H1 (cell line): ENCODE measurements around the gene PTPRD. TPM values are rescaled to one million over a fixed set of nuclear protein-coding genes. Genes with fewer than 3 reads are reported as not detected.

ENCODE experiments used
- CTCF ChIA-PET: fragments of 300-600 bp; sonication (Branson Sonifier 250); formaldehyde crosslinking; loops from one replicate; lab custom pipeline; 2021; ENCODE audit not compliant: partially characterized antibody; lab: Charles Lee
- POLR2A ChIA-PET: fragments of 300-600 bp; sonication (Branson Sonifier 250); formaldehyde crosslinking; loops from one replicate; lab custom pipeline; 2021; ENCODE audit warnings: inconsistent platforms; ENCODE audit not compliant: partially characterized antibody; lab: Charles Lee
- DNase-seq, 2 experiments: peaks; one replicate each; pipeline versions ENCODE4 v3.0.0 to v3.0.0-alpha.2; 2010 to 2022; ENCODE audit warnings: low spot score in 2 of 2, low read depth in 1 of 2, mixed read lengths in 1 of 2
- FAIRE-seq: peaks from 2 replicates; lab custom pipeline; 2011; peaks lifted over from hg19 to GRCh38; lab: Jason Lieb, UNC
- H2AFZ ChIP-seq: 2 replicates; pipeline ENCODE4 v1.8.1; 2012; ENCODE audit warnings: low read length, inconsistent platforms
- H2AK5ac ChIP-seq: 2 replicates; pipeline ENCODE4 v1.6.1; 2013; ENCODE audit warnings: low read depth, low read length
- H2BK120ac ChIP-seq: replicated peaks from 2 replicates; pipeline ENCODE3; 2013; ENCODE audit warnings: low read depth, low read length, inconsistent platforms
- H2BK12ac ChIP-seq: 2 replicates; pipeline ENCODE4 v1.6.1; 2013; ENCODE audit warnings: low read depth, low read length
- H2BK15ac ChIP-seq: 2 replicates; pipeline ENCODE4 v1.6.1; 2013; ENCODE audit warnings: low read length
- H2BK20ac ChIP-seq: 2 replicates; pipeline ENCODE4 v1.6.1; 2013; ENCODE audit warnings: low read length
- H2BK5ac ChIP-seq: 2 replicates; pipeline ENCODE4 v1.6.1; 2013; ENCODE audit warnings: low read depth, low read length
- H3K14ac ChIP-seq: 2 replicates; pipeline ENCODE4 v1.6.1; 2013; ENCODE audit warnings: inconsistent platforms; ENCODE audit not compliant: insufficient read length
- H3K18ac ChIP-seq: 2 replicates; pipeline ENCODE4 v1.6.1; 2013; ENCODE audit warnings: low read length; ENCODE audit errors: extremely low read depth
- H3K23ac ChIP-seq: 2 replicates; pipeline ENCODE4 v1.6.1; 2013; ENCODE audit warnings: inconsistent platforms; ENCODE audit not compliant: insufficient read length
- H3K23me2 ChIP-seq: 2 replicates; pipeline ENCODE4 v1.6.1; 2013; ENCODE audit warnings: low read depth, low read length
- H3K27ac ChIP-seq: 2 replicates; pipeline ENCODE4 v1.6.1; 2011; ENCODE audit warnings: low read depth, low read length, inconsistent platforms
- H3K27me3 ChIP-seq, 4 experiments: replicated peaks in 1 of 4; 1 replicate in 1 of 4; 2 replicates in 3 of 4; pipeline versions ENCODE4 v1.6.1 to v1.8.1; 2011 to 2013; ENCODE audit warnings: low read length in 3 of 4, mild to moderate bottlenecking in 3 of 4, inconsistent platforms in 2 of 4, mixed read lengths in 2 of 4, moderate library complexity in 1 of 4; ENCODE audit not compliant: control insufficient read depth in 3 of 4, insufficient read depth in 3 of 4; ENCODE audit errors: extremely low read depth in 1 of 4
- H3K36me3 ChIP-seq, 4 experiments: 2 replicates each; pipeline versions ENCODE4 v1.6.1 to v1.8.1; 2011 to 2013; ENCODE audit warnings: mild to moderate bottlenecking in 4 of 4, low read length in 3 of 4, moderate library complexity in 2 of 4, control low read depth in 1 of 4, inconsistent platforms in 1 of 4; ENCODE audit not compliant: insufficient read depth in 4 of 4, control insufficient read depth in 2 of 4
- H3K4ac ChIP-seq: replicated peaks from 2 replicates; pipeline ENCODE3; 2013; ENCODE audit warnings: low read length, low read depth, mixed read lengths, inconsistent platforms; ENCODE audit not compliant: insufficient read length
- H3K4me1 ChIP-seq, 4 experiments: replicated peaks in 1 of 4; 1 replicate in 1 of 4; 2 replicates in 3 of 4; pipeline versions ENCODE4 v1.6.1 to v1.8.1; 2011 to 2013; ENCODE audit warnings: low read length in 3 of 4, inconsistent platforms in 2 of 4, mixed read lengths in 1 of 4; ENCODE audit not compliant: insufficient read depth in 4 of 4, control insufficient read depth in 3 of 4
- H3K4me2 ChIP-seq, 2 experiments: 2 replicates each; pipeline versions ENCODE4 v1.6.1 to v1.8.1; 2011 to 2013; ENCODE audit warnings: low read depth in 2 of 2, low read length in 2 of 2, control low read depth in 1 of 2, inconsistent platforms in 1 of 2, mild to moderate bottlenecking in 1 of 2; ENCODE audit not compliant: insufficient read depth in 1 of 2
- H3K4me3 ChIP-seq, 4 experiments: fragments of 200-600, 300-600 bp in 1 of 4; sonication (generic), shearing (Covaris generic), sonication (Bioruptor Twin) in 1 of 4; 2 replicates each; pipeline versions ENCODE4 v1.5.1 to v1.8.1; 2011 to 2016; ENCODE audit warnings: low read length in 4 of 4, low read depth in 3 of 4, control low read depth in 2 of 4, inconsistent platforms in 2 of 4, mild to moderate bottlenecking in 2 of 4, mixed read lengths in 1 of 4, moderate library complexity in 1 of 4; ENCODE audit not compliant: insufficient read depth in 2 of 4; ENCODE audit errors: extremely low read depth in 1 of 4
- H3K56ac ChIP-seq: replicated peaks from 2 replicates; pipeline ENCODE3; 2013; ENCODE audit warnings: low read depth, mild to moderate bottlenecking, mixed read lengths, low read length, inconsistent platforms; ENCODE audit not compliant: insufficient read length
- H3K79me1 ChIP-seq: 2 replicates; pipeline ENCODE4 v1.6.1; 2013; ENCODE audit warnings: low read depth, low read length, control low read depth
- H3K79me2 ChIP-seq, 2 experiments: 2 replicates each; pipeline versions ENCODE4 v1.6.1 to v1.8.1; 2012 to 2013; ENCODE audit warnings: low read length in 2 of 2, mild to moderate bottlenecking in 2 of 2, inconsistent platforms in 1 of 2; ENCODE audit not compliant: insufficient read depth in 2 of 2, control insufficient read depth in 1 of 2
- H3K9ac ChIP-seq, 4 experiments: replicated peaks in 1 of 4; 1 replicate in 1 of 4; 2 replicates in 3 of 4; pipeline versions ENCODE4 v1.6.1 to v1.8.1; 2011 to 2013; ENCODE audit warnings: low read depth in 3 of 4, low read length in 3 of 4, control low read depth in 2 of 4, mild to moderate bottlenecking in 2 of 4, moderate library complexity in 2 of 4, inconsistent platforms in 1 of 4; ENCODE audit errors: extremely low read depth in 1 of 4
- H3K9me3 ChIP-seq, 2 experiments: 2 replicates each; pipeline versions ENCODE4 v1.6.1 to v1.8.1; 2012 to 2013; ENCODE audit warnings: mild to moderate bottlenecking in 2 of 2, moderate library complexity in 2 of 2, control low read depth in 1 of 2, inconsistent platforms in 1 of 2, low read depth in 1 of 2, low read length in 1 of 2, mixed read lengths in 1 of 2; ENCODE audit not compliant: insufficient read depth in 2 of 2
- H4K20me1 ChIP-seq, 2 experiments: replicated peaks in 1 of 2; 2 replicates each; pipeline versions ENCODE3 to v1.8.1; 2011 to 2013; ENCODE audit warnings: inconsistent platforms in 2 of 2, low read length in 2 of 2, mild to moderate bottlenecking in 1 of 2; ENCODE audit not compliant: insufficient read depth in 2 of 2, control insufficient read depth in 1 of 2
- H4K5ac ChIP-seq: 2 replicates; pipeline ENCODE4 v1.6.1; 2013; ENCODE audit warnings: low read length, low read depth, mixed read lengths, inconsistent platforms; ENCODE audit not compliant: insufficient read length
- H4K8ac ChIP-seq: 2 replicates; pipeline ENCODE4 v1.8.0; 2013; ENCODE audit warnings: mild to moderate bottlenecking, moderate library complexity, low read length, inconsistent platforms; ENCODE audit not compliant: insufficient read depth; ENCODE audit errors: extremely low read depth
- H4K91ac ChIP-seq: replicated peaks from 2 replicates; pipeline ENCODE3; 2013; ENCODE audit warnings: low read length, mixed read lengths, inconsistent platforms; ENCODE audit not compliant: insufficient read length
- BCL11A ChIP-seq, 2 experiments: IDR thresholded peaks; one replicate each; pipeline ENCODE4 v1.6.1; 2011; ENCODE audit warnings: low read depth in 2 of 2, low read length in 2 of 2, mild to moderate bottlenecking in 2 of 2
- CHD2 ChIP-seq: IDR thresholded peaks from 2 replicates; pipeline ENCODE4 v1.6.1; 2012; ENCODE audit warnings: low read length, improper control_type of control experiment
- EZH2 ChIP-seq: fragments of 200-600 bp; sonication (generic); IDR thresholded peaks from 2 replicates; pipeline ENCODE4 v1.7.1; 2012; ENCODE audit warnings: low read depth, mild to moderate bottlenecking, moderate library complexity, low read length, inconsistent platforms; ENCODE audit not compliant: severe bottlenecking
- GABPA ChIP-seq: IDR thresholded peaks from 2 replicates; pipeline ENCODE4 v1.6.1; 2011; ENCODE audit warnings: mild to moderate bottlenecking, low read length, moderate library complexity, borderline replicate concordance; ENCODE audit not compliant: insufficient read depth
- NRF1 ChIP-seq: IDR thresholded peaks from 2 replicates; pipeline ENCODE4 v1.6.1; 2011; ENCODE audit warnings: mild to moderate bottlenecking, low read depth, low read length, improper control_type of control experiment
- RAD21 ChIP-seq, 2 experiments: IDR thresholded peaks in 1 of 2; conservative IDR thresholded peaks in 1 of 2; 2 replicates each; pipeline ENCODE4 v1.6.1; 2011; ENCODE audit warnings: low read depth in 2 of 2, low read length in 2 of 2, improper control_type of control experiment in 1 of 2, inconsistent platforms in 1 of 2, mild to moderate bottlenecking in 1 of 2, moderate library complexity in 1 of 2
- RNF2 ChIP-seq: fragments of 200-900, 300-1000 bp; sonication (generic); IDR thresholded peaks from 2 replicates; pipeline ENCODE4 v1.7.1; 2016; ENCODE audit warnings: borderline replicate concordance, low read depth, mild to moderate bottlenecking, antibody characterized with exemption, low read length; ENCODE audit not compliant: poor library complexity, severe bottlenecking; ENCODE audit errors: missing control alignments
- SAP30 ChIP-seq: fragments of 300-600 bp; sonication (generic); IDR thresholded peaks from 2 replicates; pipeline ENCODE4 v1.7.1; 2012; ENCODE audit warnings: low read length, moderate library complexity, mild to moderate bottlenecking, inconsistent platforms; ENCODE audit not compliant: insufficient read depth, insufficient replicate concordance
- SIN3A ChIP-seq, 2 experiments: IDR thresholded peaks in 1 of 2; conservative IDR thresholded peaks in 1 of 2; 2 replicates each; pipeline ENCODE4 v1.6.1; 2011 to 2012; ENCODE audit warnings: low read length in 2 of 2, improper control_type of control experiment in 1 of 2, low read depth in 1 of 2, mild to moderate bottlenecking in 1 of 2
- SP2 ChIP-seq: IDR thresholded peaks from 2 replicates; pipeline ENCODE4 v1.6.1; 2012; ENCODE audit warnings: mild to moderate bottlenecking, low read length, inconsistent platforms
- SRF ChIP-seq: IDR thresholded peaks from 2 replicates; pipeline ENCODE4 v1.6.1; 2011; ENCODE audit warnings: mild to moderate bottlenecking, low read depth, low read length, moderate library complexity
- SUZ12 ChIP-seq: fragments of 200-600 bp; sonication (generic); IDR thresholded peaks from 2 replicates; pipeline ENCODE4 v1.6.1; 2012; ENCODE audit warnings: mild to moderate bottlenecking, inconsistent platforms, low read length, moderate library complexity, mixed read lengths
- TAF1 ChIP-seq: IDR thresholded peaks from 2 replicates; pipeline ENCODE4 v1.6.1; 2011; ENCODE audit warnings: mild to moderate bottlenecking, low read depth, low read length
- TEAD4 ChIP-seq: IDR thresholded peaks from 2 replicates; pipeline ENCODE4 v1.6.1; 2012; ENCODE audit warnings: low read depth, low read length, inconsistent platforms, mixed read lengths
- WGBS, 2 experiments: shearing (Covaris generic) in 1 of 2; methylation state at CpG; one replicate each; pipeline versions ENCODE4 v1.1.6 to v1.1.7; 2013 to 2015; ENCODE audit warnings: low lambda C conversion rate in 2 of 2, mixed read lengths in 2 of 2, inconsistent platforms in 1 of 2, low coverage in 1 of 2, missing lambda C conversion rate in 1 of 2; ENCODE audit not compliant: insufficient replicate concordance in 2 of 2, insufficient coverage in 1 of 2, insufficient read length in 1 of 2; ENCODE audit errors: extremely low coverage in 1 of 2, missing lambda C conversion rate in 1 of 2; 5-methylcytosine and 5-hydroxymethylcytosine counted together
- polyA plus RNA-seq, 7 experiments: library from polyadenylated mRNA; depleted of rRNA in 3 of 7; stranded (reverse) in 5 of 7; unstranded in 2 of 7; fragments of >200 nt in 5 of 7; fragments of 200-250 nt in 2 of 7; gene quantifications; 1 replicate in 5 of 7; 2 replicates in 1 of 7; 4 replicates in 1 of 7; pipeline versions ENCODE4 v1.2.1 to v1.2.3, GENCODE V29; 2011 to 2013; ENCODE audit warnings: missing spikeins in 2 of 7, mixed read lengths in 2 of 7
- total RNA-seq: library from RNA; stranded (reverse); fragmentation: NEBNext Ultra II Directional; extraction: Animal tissue kit (Norgen Biotek cat#: 25700); gene quantifications from 2 replicates; pipeline ENCODE4 v1.2.1, GENCODE V29; 2021

PTPRD gene
- total and polyA plus RNA-seq, 2 of the 8 experiments (the other 6 are each of a cell fraction or from before 2014, with no cell fraction given) = 17.2 to 77.0 TPM

GRCh38 chr9:8349376-8349775 is 2263.4 kb downstream of the PTPRD start:
- no peaks in the 10 kb centered on the region for H3K23me2 ChIP-seq
- no peak overlapping the region for H3K14ac ChIP-seq
- H3K79me2 ChIP-seq = no peaks in the 10 kb centered on the region
- no peaks in the 10 kb centered on the region for H3K79me1 ChIP-seq
- no peaks in the 10 kb centered on the region for H3K4me1 ChIP-seq
- POLR2A ChIA-PET = no interaction called here
- H3K56ac ChIP-seq = no peak overlapping the region
- H4K91ac ChIP-seq = no peak overlapping the region
- CTCF ChIA-PET = no interaction called here
- H4K8ac ChIP-seq = no peak overlapping the region
- no peaks in the 10 kb centered on the region for H3K9me3 ChIP-seq
- no peak overlapping the region for H2AFZ ChIP-seq
- H3K27me3 ChIP-seq = no peaks in the 10 kb centered on the region
- H3K9ac ChIP-seq = no peak overlapping the region
- H3K36me3 ChIP-seq = no peaks in the 10 kb centered on the region
- H3K23ac ChIP-seq = no peak overlapping the region
- H3K27ac ChIP-seq = no peak overlapping the region
- H2BK5ac ChIP-seq = no peak overlapping the region
- no peak overlapping the region for H2BK15ac ChIP-seq
- no peak overlapping the region for H2BK12ac ChIP-seq
- H4K5ac ChIP-seq = no peak overlapping the region
- no peak for FAIRE-seq
- no peak overlapping the region for H3K4me2 ChIP-seq
- WGBS, 2 experiments = 92% methylated on average over 2 of the region's 2 CpGs; no CpG with 5 or more reads in 1 of the 2 experiments
- no peak overlapping the region for H2BK120ac ChIP-seq
- H4K20me1 ChIP-seq = peaks cover 0 to 1% of the 10 kb centered on the region in 2 experiments
- TF ChIP-seq SUZ12 (no peak), GABPA (no peak), RNF2 (no peak), CHD2 (no peak), SAP30 (no peak), EZH2 (no peak), BCL11A (IDR thresholded peaks at IDR 0.05; ENCODE audit: low read depth in 2 of 2, low read length in 2 of 2) (no peak), TEAD4 (no peak), NRF1 (no peak), SP2 (no peak), SIN3A (conservative IDR thresholded peaks at IDR 0.05 in 1 of 2, IDR thresholded peaks at IDR 0.05 in 1 of 2; ENCODE audit: low read depth in 1 of 2, low read length in 2 of 2) (no peak), TAF1 (no peak), SRF (no peak), RAD21 (IDR thresholded peaks at IDR 0.05 in 1 of 2, conservative IDR thresholded peaks at IDR 0.05 in 1 of 2; ENCODE audit: low read depth in 2 of 2, low read length in 2 of 2) (no peak)
- TF ChIP-seq, all 59 proteins: peak for 0
- Histone ChIP-seq H3K4ac (no peak overlapping the region), H2AK5ac (no peak overlapping the region), H3K18ac (no peak overlapping the region), H3K4me3 (no peak overlapping the region), H2BK20ac (no peak overlapping the region)
- DNase-seq = no peak
